A549 (cell line): ENCODE results near the gene TSC2. TPM values are rescaled to one million over a fixed set of nuclear protein-coding genes. Genes with fewer than 3 reads are reported as not detected.

Source experiments
- ATAC-seq, 2 experiments: fragments of 200-7000 bp in 1 of 2; fragments of >200 bp in 1 of 2; cut with Nextera tagmentation in 1 of 2; cut with Tn5 transposase in 1 of 2; 3 replicates each; pipeline versions ENCODE4 v1.8.0 to v1.9.1; 2018 to 2020; ENCODE audit warnings: mild to moderate bottlenecking in 1 of 2, moderate library complexity in 1 of 2
- CTCF ChIA-PET: fragments of 300-600 bp; sonication (Branson Sonifier 250); formaldehyde crosslinking; extraction: SDS; loops from one replicate; lab custom pipeline; 2021; ENCODE audit warnings: antibody characterized with exemption, inconsistent platforms; lab: Yijun Ruan, JAX
- POLR2A ChIA-PET: fragments of 350-600 bp; formaldehyde crosslinking; extraction: SDS; loops from one replicate; lab custom pipeline; 2021; ENCODE audit warnings: antibody characterized with exemption, inconsistent platforms; lab: Yijun Ruan, JAX
- DNase-seq, 2 experiments: peaks; one replicate each; pipeline versions ENCODE4 v3.0.0 to v3.0.0-alpha.2; 2011 to 2016; ENCODE audit warnings: low read depth in 1 of 2, low spot score in 1 of 2
- FAIRE-seq: peaks from 2 replicates; lab custom pipeline; 2011; peaks lifted over from hg19 to GRCh38; lab: Jason Lieb, UNC
- H3K27ac ChIP-seq, 2 experiments: fragments of >200 bp; sonication (Bioruptor Twin); formaldehyde crosslinking; 3 replicates each; pipeline ENCODE4 v1.5.1; 2016 to 2017
- H3K4me1 ChIP-seq: fragments of >200 bp; sonication (Bioruptor Twin); formaldehyde crosslinking; 3 replicates; pipeline ENCODE4 v1.6.1; 2016
- H3K4me2 ChIP-seq: fragments of >200 bp; sonication (Bioruptor Twin); formaldehyde crosslinking; 3 replicates; pipeline ENCODE4 v1.6.1; 2016
- H3K4me3 ChIP-seq: fragments of >200 bp; sonication (Bioruptor Twin); formaldehyde crosslinking; 3 replicates; pipeline ENCODE4 v1.5.1; 2016
- H3K9me3 ChIP-seq: fragments of >200 bp; sonication (Bioruptor Twin); formaldehyde crosslinking; 3 replicates; pipeline ENCODE4 v1.6.1; 2016
- CEBPB ChIP-seq, 2 experiments: fragments of >200 bp in 1 of 2; sonication (Bioruptor Twin) in 1 of 2; formaldehyde crosslinking in 1 of 2; IDR thresholded peaks; 2 replicates each; pipeline ENCODE4 v1.6.1; 2012 to 2016
- EHF ChIP-seq: fragments of 250-450 bp; sonication (Bioruptor Pico); IDR thresholded peaks from 2 replicates; pipeline ENCODE4 v1.5.0; 2020; ENCODE audit warnings: mild to moderate bottlenecking
- EP300 ChIP-seq, 2 experiments: fragments of >200 bp; sonication (Bioruptor Twin); formaldehyde crosslinking; IDR thresholded peaks; 2 replicates in 1 of 2; 3 replicates in 1 of 2; pipeline ENCODE4 v1.6.1; 2016 to 2017
- FOXS1 ChIP-seq: fragments of 250-450 bp; sonication (Bioruptor Pico); IDR thresholded peaks from 2 replicates; pipeline ENCODE4 v1.5.0; 2020; ENCODE audit warnings: mild to moderate bottlenecking, moderate library complexity
- GATA3 ChIP-seq: IDR thresholded peaks from 2 replicates; pipeline ENCODE4 v1.6.1; 2012; ENCODE audit warnings: borderline replicate concordance
- HDAC2 ChIP-seq: fragments of 200-600 bp; sonication (generic); IDR thresholded peaks from 2 replicates; pipeline ENCODE4 v1.6.1; 2016
- JUN ChIP-seq, 2 experiments: fragments of >200 bp; sonication (Bioruptor Twin); formaldehyde crosslinking; IDR thresholded peaks; 2 replicates in 1 of 2; 3 replicates in 1 of 2; pipeline ENCODE4 v1.6.1; 2016 to 2017
- KDM5A ChIP-seq: fragments of 200-600 bp; sonication (generic); IDR thresholded peaks from 2 replicates; pipeline ENCODE4 v1.6.1; 2016; ENCODE audit warnings: antibody characterized with exemption, mild to moderate bottlenecking
- NFE2L2 ChIP-seq: fragments of 150-350 bp; conservative IDR thresholded peaks from 2 replicates; pipeline ENCODE4 v1.6.1; 2014; ENCODE audit warnings: low read length
- PHF8 ChIP-seq: fragments of 200-600 bp; sonication (generic); IDR thresholded peaks from 2 replicates; pipeline ENCODE4 v1.6.1; 2016; ENCODE audit warnings: low read depth, mild to moderate bottlenecking, antibody characterized with exemption, moderate library complexity, borderline replicate concordance
- POLR2A ChIP-seq: IDR thresholded peaks from 2 replicates; pipeline ENCODE4 v1.6.1; 2012; ENCODE audit warnings: mild to moderate bottlenecking, low read length
- RAD21 ChIP-seq, 2 experiments: fragments of >200 bp in 1 of 2; sonication (Bioruptor Twin) in 1 of 2; formaldehyde crosslinking in 1 of 2; IDR thresholded peaks in 1 of 2; conservative IDR thresholded peaks in 1 of 2; 2 replicates in 1 of 2; 3 replicates in 1 of 2; pipeline ENCODE4 v1.6.1; 2012 to 2018; ENCODE audit warnings: inconsistent platforms in 1 of 2
- TP53 ChIP-seq: fragments of 250-450 bp; sonication (Bioruptor Pico); IDR thresholded peaks from 2 replicates; pipeline ENCODE4 v1.5.0; 2021; ENCODE audit warnings: mild to moderate bottlenecking, moderate library complexity
- ZFP36 ChIP-seq: fragments of 450-650 bp; IDR thresholded peaks from 2 replicates; pipeline ENCODE4 v1.6.1; 2014; ENCODE audit warnings: borderline replicate concordance; ENCODE audit not compliant: partially characterized antibody
- ZSCAN20 ChIP-seq: fragments of 250-450 bp; sonication (Bioruptor Pico); IDR thresholded peaks from 2 replicates; pipeline ENCODE4 v1.8.0; 2022; ENCODE audit warnings: mild to moderate bottlenecking, moderate library complexity
- WGBS: methylation state at CpG from one replicate; pipeline ENCODE4 v1.1.6; 2017; ENCODE audit errors: missing lambda C conversion rate; 5-methylcytosine and 5-hydroxymethylcytosine counted together
- polyA plus RNA-seq, 4 experiments: library from polyadenylated mRNA; depleted of rRNA in 3 of 4; stranded (reverse); fragments of >200 nt; fragmentation: RNase III in 1 of 4; extraction: RNeasy Plus Mini Kit Qiagen cat#74134 plus additional on column Dnase treatment in 1 of 4; gene quantifications; 2 replicates in 3 of 4; 3 replicates in 1 of 4; pipeline ENCODE4 v1.2.3, GENCODE V29; 2011 to 2017
- TF ChIP-seq, protein P1 (sequence below): fragments of 250-450 bp; sonication (Bioruptor Pico); IDR thresholded peaks from 2 replicates; pipeline ENCODE4 v1.5.0; 2021; ENCODE audit warnings: mild to moderate bottlenecking, moderate library complexity, borderline replicate concordance
- TF ChIP-seq, protein P2 (sequence below): fragments of >200 bp; sonication (Bioruptor Twin); formaldehyde crosslinking; IDR thresholded peaks from 3 replicates; pipeline ENCODE4 v1.6.1; 2016
- TF ChIP-seq, protein P3 (sequence below): IDR thresholded peaks from 2 replicates; pipeline ENCODE4 v1.6.1; 2012; ENCODE audit warnings: low read depth, borderline replicate concordance
- TF ChIP-seq, protein P4 (sequence below): IDR thresholded peaks from 2 replicates; pipeline ENCODE4 v1.6.1; 2012
- TF ChIP-seq, protein P5 (sequence below): fragments of 200-600 bp; sonication (generic); IDR thresholded peaks from 2 replicates; pipeline ENCODE4 v1.6.1; 2016; ENCODE audit warnings: antibody characterized with exemption, mild to moderate bottlenecking, moderate library complexity

The TSC2 gene
- polyA plus RNA-seq, 2 of the 4 experiments (the other 2 are of a cell fraction): 32.6 to 47.3 TPM

DNA sequence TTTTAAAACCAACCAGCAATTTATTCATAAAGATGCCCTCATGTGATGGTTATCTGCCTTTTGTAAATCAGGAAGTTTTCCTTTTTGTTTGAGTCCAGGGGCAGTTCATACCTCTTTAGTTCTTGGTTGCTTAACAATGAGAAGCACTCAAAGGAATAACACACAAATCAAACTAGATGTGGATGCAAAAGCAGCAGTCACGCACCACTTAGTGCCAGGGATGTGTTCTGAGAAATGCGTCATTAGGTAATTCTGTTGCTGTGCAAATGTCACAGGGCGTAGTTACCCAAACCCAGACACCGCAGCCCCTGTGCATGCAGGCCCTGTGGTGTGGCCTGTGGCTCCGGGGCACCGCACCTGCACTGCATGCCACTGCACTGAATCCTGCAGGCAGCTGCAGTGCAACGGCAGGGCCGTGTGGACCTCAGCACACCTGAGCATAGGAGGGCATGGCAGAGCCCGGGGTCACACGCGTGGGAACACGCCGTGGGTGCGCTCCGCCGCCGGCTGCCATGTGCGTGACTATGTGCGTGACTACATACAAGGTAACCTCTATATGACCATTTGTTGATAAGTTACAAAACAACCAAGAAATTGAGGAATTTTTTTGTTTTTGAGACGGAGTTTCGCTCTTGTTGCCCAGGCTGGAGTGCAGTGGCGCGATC lies 48.3 kb downstream of the TSC2 start:
- no peak for DNase-seq
- H3K9me3 ChIP-seq: no peaks in the 10 kb centered on the region
- no peak overlapping the region for H3K27ac ChIP-seq
- no peak overlapping the region for H3K4me3 ChIP-seq
- 94% methylated on average over 23 of the region's 23 CpGs for WGBS
- H3K4me1 ChIP-seq: no peaks in the 10 kb centered on the region
- CTCF ChIA-PET: no interaction called here
- no peak overlapping the region for H3K4me2 ChIP-seq
- FAIRE-seq: no peak
- POLR2A ChIA-PET: no interaction called here
- no peak for ATAC-seq
- TF ChIP-seq CEBPB (IDR thresholded peaks at IDR 0.05) (no peak), TP53 (CRISPR knock-in tag) (no peak), JUN (IDR thresholded peaks at IDR 0.05) (no peak), NFE2L2 (no peak), RAD21 (conservative IDR thresholded peaks at IDR 0.05 in 1 of 2, IDR thresholded peaks at IDR 0.05 in 1 of 2) (no peak), EP300 (IDR thresholded peaks at IDR 0.05) (no peak), KDM5A (no peak), FOXS1 (CRISPR knock-in tag) (no peak), POLR2A (no peak), HDAC2 (no peak), PHF8 (no peak), EHF (CRISPR knock-in tag) (no peak), ZFP36 (no peak), ZSCAN20 (no peak), GATA3 (no peak)
- TF ChIP-seq, protein P1, sequence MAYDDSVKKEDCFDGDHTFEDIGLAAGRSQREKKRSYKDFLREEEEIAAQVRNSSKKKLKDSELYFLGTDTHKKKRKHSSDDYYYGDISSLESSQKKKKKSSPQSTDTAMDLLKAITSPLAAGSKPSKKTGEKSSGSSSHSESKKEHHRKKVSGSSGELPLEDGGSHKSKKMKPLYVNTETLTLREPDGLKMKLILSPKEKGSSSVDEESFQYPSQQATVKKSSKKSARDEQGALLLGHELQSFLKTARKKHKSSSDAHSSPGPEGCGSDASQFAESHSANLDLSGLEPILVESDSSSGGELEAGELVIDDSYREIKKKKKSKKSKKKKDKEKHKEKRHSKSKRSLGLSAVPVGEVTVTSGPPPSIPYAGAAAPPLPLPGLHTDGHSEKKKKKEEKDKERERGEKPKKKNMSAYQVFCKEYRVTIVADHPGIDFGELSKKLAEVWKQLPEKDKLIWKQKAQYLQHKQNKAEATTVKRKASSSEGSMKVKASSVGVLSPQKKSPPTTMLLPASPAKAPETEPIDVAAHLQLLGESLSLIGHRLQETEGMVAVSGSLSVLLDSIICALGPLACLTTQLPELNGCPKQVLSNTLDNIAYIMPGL (CRISPR knock-in tag): no peak
- TF ChIP-seq, protein P2, sequence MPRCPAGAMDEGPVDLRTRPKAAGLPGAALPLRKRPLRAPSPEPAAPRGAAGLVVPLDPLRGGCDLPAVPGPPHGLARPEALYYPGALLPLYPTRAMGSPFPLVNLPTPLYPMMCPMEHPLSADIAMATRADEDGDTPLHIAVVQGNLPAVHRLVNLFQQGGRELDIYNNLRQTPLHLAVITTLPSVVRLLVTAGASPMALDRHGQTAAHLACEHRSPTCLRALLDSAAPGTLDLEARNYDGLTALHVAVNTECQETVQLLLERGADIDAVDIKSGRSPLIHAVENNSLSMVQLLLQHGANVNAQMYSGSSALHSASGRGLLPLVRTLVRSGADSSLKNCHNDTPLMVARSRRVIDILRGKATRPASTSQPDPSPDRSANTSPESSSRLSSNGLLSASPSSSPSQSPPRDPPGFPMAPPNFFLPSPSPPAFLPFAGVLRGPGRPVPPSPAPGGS: no peak
- TF ChIP-seq, protein P3, sequence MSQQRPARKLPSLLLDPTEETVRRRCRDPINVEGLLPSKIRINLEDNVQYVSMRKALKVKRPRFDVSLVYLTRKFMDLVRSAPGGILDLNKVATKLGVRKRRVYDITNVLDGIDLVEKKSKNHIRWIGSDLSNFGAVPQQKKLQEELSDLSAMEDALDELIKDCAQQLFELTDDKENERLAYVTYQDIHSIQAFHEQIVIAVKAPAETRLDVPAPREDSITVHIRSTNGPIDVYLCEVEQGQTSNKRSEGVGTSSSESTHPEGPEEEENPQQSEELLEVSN: no peak
- TF ChIP-seq, protein P4, sequence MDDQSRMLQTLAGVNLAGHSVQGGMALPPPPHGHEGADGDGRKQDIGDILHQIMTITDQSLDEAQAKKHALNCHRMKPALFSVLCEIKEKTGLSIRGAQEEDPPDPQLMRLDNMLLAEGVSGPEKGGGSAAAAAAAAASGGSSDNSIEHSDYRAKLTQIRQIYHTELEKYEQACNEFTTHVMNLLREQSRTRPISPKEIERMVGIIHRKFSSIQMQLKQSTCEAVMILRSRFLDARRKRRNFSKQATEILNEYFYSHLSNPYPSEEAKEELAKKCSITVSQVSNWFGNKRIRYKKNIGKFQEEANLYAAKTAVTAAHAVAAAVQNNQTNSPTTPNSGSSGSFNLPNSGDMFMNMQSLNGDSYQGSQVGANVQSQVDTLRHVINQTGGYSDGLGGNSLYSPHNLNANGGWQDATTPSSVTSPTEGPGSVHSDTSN: no peak
- TF ChIP-seq, protein P5, sequence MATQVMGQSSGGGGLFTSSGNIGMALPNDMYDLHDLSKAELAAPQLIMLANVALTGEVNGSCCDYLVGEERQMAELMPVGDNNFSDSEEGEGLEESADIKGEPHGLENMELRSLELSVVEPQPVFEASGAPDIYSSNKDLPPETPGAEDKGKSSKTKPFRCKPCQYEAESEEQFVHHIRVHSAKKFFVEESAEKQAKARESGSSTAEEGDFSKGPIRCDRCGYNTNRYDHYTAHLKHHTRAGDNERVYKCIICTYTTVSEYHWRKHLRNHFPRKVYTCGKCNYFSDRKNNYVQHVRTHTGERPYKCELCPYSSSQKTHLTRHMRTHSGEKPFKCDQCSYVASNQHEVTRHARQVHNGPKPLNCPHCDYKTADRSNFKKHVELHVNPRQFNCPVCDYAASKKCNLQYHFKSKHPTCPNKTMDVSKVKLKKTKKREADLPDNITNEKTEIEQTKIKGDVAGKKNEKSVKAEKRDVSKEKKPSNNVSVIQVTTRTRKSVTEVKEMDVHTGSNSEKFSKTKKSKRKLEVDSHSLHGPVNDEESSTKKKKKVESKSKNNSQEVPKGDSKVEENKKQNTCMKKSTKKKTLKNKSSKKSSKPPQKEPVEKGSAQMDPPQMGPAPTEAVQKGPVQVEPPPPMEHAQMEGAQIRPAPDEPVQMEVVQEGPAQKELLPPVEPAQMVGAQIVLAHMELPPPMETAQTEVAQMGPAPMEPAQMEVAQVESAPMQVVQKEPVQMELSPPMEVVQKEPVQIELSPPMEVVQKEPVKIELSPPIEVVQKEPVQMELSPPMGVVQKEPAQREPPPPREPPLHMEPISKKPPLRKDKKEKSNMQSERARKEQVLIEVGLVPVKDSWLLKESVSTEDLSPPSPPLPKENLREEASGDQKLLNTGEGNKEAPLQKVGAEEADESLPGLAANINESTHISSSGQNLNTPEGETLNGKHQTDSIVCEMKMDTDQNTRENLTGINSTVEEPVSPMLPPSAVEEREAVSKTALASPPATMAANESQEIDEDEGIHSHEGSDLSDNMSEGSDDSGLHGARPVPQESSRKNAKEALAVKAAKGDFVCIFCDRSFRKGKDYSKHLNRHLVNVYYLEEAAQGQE: no peak
